ENCODE results near the gene LILRB3. TPM values are rescaled to one million over a fixed set of nuclear protein-coding genes. Genes with fewer than 3 reads are reported as not detected.
"Not testable (repeated sequence)": the region's sequence is repeated elsewhere in the genome, so short reads cannot be mapped to it uniquely, and the experiment has no call there.

Gene LILRB3
- total and polyA plus RNA-seq, 2 experiments from 2014 or later, result 1.7 TPM; not detected in 1

- WGBS (ENCODE audit: low lambda C conversion rate, missing lambda C conversion rate), result 21% methylated on average over 6 of the region's 13 CpGs
- Histone ChIP-seq H3K36me3 (replicated peaks; ENCODE audit: insufficient read depth, low read depth) (no peaks in the 10 kb centered on the region), H3K4me1 (ENCODE audit: insufficient read depth) (no peaks in the 10 kb centered on the region), H4K20me1 (ENCODE audit: insufficient read depth, poor library complexity, severe bottlenecking) (no peaks in the 10 kb centered on the region), H3K79me2 (no peaks in the 10 kb centered on the region), H3K9me3 (ENCODE audit: low read depth) (no peaks in the 10 kb centered on the region), H3K27ac (peak within 1 kb of the TSS; percentile 98), H3K27me3 (no peaks in the 10 kb centered on the region), H3K4me2 (peak within 1 kb of the TSS; percentile 75), H2AFZ (no peak within 1 kb of the TSS), H3K4me3 (peak within 1 kb of the TSS; percentile 32), H3K9me2 (replicated peaks; ENCODE audit: insufficient read depth) (no peaks in the 10 kb centered on the region)
- TF ChIP-seq EZH2phosphoT487 (IDR thresholded peaks at IDR 0.05; ENCODE audit: low read depth, severe bottlenecking, unreplicated experiment), result no peak
- TF ChIP-seq, protein P1, sequence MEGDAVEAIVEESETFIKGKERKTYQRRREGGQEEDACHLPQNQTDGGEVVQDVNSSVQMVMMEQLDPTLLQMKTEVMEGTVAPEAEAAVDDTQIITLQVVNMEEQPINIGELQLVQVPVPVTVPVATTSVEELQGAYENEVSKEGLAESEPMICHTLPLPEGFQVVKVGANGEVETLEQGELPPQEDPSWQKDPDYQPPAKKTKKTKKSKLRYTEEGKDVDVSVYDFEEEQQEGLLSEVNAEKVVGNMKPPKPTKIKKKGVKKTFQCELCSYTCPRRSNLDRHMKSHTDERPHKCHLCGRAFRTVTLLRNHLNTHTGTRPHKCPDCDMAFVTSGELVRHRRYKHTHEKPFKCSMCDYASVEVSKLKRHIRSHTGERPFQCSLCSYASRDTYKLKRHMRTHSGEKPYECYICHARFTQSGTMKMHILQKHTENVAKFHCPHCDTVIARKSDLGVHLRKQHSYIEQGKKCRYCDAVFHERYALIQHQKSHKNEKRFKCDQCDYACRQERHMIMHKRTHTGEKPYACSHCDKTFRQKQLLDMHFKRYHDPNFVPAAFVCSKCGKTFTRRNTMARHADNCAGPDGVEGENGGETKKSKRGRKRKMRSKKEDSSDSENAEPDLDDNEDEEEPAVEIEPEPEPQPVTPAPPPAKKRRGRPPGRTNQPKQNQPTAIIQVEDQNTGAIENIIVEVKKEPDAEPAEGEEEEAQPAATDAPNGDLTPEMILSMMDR (IDR thresholded peaks at IDR 0.05; ENCODE audit: poor library complexity), result peak; percentile 42
- DNase-seq (ENCODE audit: low spot score), result peak; percentile 93
Measured at GRCh38 chr19:54172471-54173358, 50.1 kb downstream of the LILRB3 start, which contains the start of gene TMC4. Gene TMC4, minus strand, starts transcription at chr19:54173160. Its CDS starts 43 bp downstream, at chr19:54173117.

DNA sequence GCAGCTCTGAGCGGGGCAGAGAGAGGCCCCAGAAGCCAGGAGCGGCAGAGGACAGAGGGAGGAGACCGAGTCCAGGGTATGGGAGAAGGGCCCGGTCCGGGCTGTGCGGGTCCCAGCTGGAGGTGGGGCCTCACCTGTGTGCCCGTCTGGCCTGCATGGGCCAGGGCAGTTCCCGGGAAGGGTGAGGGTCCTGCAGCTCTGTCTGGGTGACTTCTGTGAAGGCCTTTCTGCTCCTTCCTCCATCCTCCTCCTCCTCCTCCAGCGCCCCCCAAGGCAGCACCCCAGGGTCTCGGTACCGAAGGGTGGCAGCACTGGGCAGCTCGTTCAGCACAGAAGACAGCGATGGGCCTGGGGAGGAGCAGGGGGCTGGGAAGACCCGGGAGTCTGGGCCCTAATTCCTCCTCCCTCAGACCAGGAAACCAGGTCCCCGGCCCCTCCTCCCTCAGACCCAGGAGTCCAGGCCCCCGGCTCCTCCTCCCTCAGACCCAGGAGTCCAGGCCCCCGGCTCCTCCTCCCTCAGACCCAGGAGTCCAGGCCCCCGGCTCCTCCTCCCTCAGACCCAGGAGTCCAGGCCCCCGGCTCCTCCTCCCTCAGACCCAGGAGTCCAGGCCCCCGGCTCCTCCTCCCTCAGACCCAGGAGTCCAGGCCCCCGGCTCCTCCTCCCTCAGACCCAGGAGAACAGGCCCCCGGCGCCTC lies 50.9 kb downstream of the LILRB3 start:
- not testable (repeated sequence) for DNase-seq (ENCODE audit: low spot score); H3K4me1 ChIP-seq (ENCODE audit: insufficient read depth); H3K27me3 ChIP-seq; H4K20me1 ChIP-seq (ENCODE audit: insufficient read depth, poor library complexity, severe bottlenecking); H3K4me3 ChIP-seq; H3K9me3 ChIP-seq (ENCODE audit: low read depth); H3K79me2 ChIP-seq; H3K36me3 ChIP-seq (replicated peaks; ENCODE audit: insufficient read depth, low read depth); H2AFZ ChIP-seq; H3K9me2 ChIP-seq (replicated peaks; ENCODE audit: insufficient read depth)
- WGBS (ENCODE audit: low lambda C conversion rate, missing lambda C conversion rate), result 74% methylated on average over 15 of the region's 23 CpGs
- peak overlapping the region; percentile 75 for H3K4me2 ChIP-seq
- peak overlapping the region; percentile 43 for H3K27ac ChIP-seq

GRCh38 chr19:54169149-54169740 lies 53.6 kb downstream of the LILRB3 start:
- H3K27me3 ChIP-seq, result no peaks in the 10 kb centered on the region
- H3K4me2 ChIP-seq, result no peak overlapping the region
- H4K20me1 ChIP-seq (ENCODE audit: insufficient read depth, poor library complexity, severe bottlenecking), result no peaks in the 10 kb centered on the region
- 94% methylated on average over 17 of the region's 21 CpGs for WGBS (ENCODE audit: low lambda C conversion rate, missing lambda C conversion rate)
- TF ChIP-seq, protein P1 (IDR thresholded peaks at IDR 0.05; ENCODE audit: poor library complexity), result no peak
- TF ChIP-seq EZH2phosphoT487 (IDR thresholded peaks at IDR 0.05; ENCODE audit: low read depth, severe bottlenecking, unreplicated experiment), result no peak
- TF ChIP-seq EZH2 (IDR thresholded peaks at IDR 0.05; ENCODE audit: borderline replicate concordance), result no peak
- no peak overlapping the region for H3K4me3 ChIP-seq
- no peaks in the 10 kb centered on the region for H3K4me1 ChIP-seq (ENCODE audit: insufficient read depth)
- no peak overlapping the region for H2AFZ ChIP-seq
- no peaks in the 10 kb centered on the region for H3K9me3 ChIP-seq (ENCODE audit: low read depth)
- no peak overlapping the region for H3K27ac ChIP-seq
- no peaks in the 10 kb centered on the region for H3K36me3 ChIP-seq (replicated peaks; ENCODE audit: insufficient read depth, low read depth)
- DNase-seq (ENCODE audit: low spot score), result no peak
- no peaks in the 10 kb centered on the region for H3K9me2 ChIP-seq (replicated peaks; ENCODE audit: insufficient read depth)
- H3K79me2 ChIP-seq, result no peaks in the 10 kb centered on the region
